ENCODE results near the gene PLXNA4. TPM values are rescaled to one million over a fixed set of nuclear protein-coding genes. Genes with fewer than 3 reads are reported as not detected.

PLXNA4 gene
- total RNA-seq, 1 experiment from 2014 or later, result not detected

GRCh38 chr7:132161533-132161915, 414.7 kb downstream of the PLXNA4 start (continued):
- TF ChIP-seq REST (IDR thresholded peaks at IDR 0.05; ENCODE audit: low read depth), result no peak
- no peak for TF ChIP-seq TCF7L2 (IDR thresholded peaks at IDR 0.05; ENCODE audit: borderline replicate concordance, extremely low read depth, insufficient read depth, insufficient read length)
- no peak for TF ChIP-seq CBX3 (IDR thresholded peaks at IDR 0.05; ENCODE audit: low read depth)
- TF ChIP-seq ZFX (IDR thresholded peaks at IDR 0.05), result no peak

- intact Hi-C loops (cut with micrococcal nuclease), result no loop called here
- Histone ChIP-seq H4K20me1 (ENCODE audit: insufficient read depth) (no peaks in the 10 kb centered on the region), H3K27ac (ENCODE audit: low read depth, low read length) (no peak overlapping the region), H3K79me2 (ENCODE audit: insufficient read depth, low read length) (no peaks in the 10 kb centered on the region), H3K9ac (ENCODE audit: low read length) (no peak overlapping the region), H3K4me2 (ENCODE audit: low read length) (no peak overlapping the region), H2AFZ (ENCODE audit: low read depth, low read length, poor library complexity, severe bottlenecking) (no peak overlapping the region), H3K4me1 (ENCODE audit: control insufficient read depth in 1 of 2, insufficient read depth in 2 of 2, low read length in 2 of 2) (no peaks in the 10 kb centered on the region), H3K9me2 (ENCODE audit: insufficient read depth) (no peaks in the 10 kb centered on the region), H3K27me3 (ENCODE audit: insufficient read depth, low read length) (peaks cover 63% of the 10 kb centered on the region), H3K9me3 (ENCODE audit: control insufficient read depth in 1 of 2, insufficient read depth in 1 of 2, low read depth in 1 of 2, low read length in 2 of 2) (no peaks in the 10 kb centered on the region), H3K36me3 (ENCODE audit: control insufficient read depth in 1 of 2, insufficient read depth in 2 of 2, low read length in 2 of 2) (no peaks in the 10 kb centered on the region), H3K4me3 (replicated peaks in 1 of 2; ENCODE audit: low read depth in 1 of 2, low read length in 2 of 2) (no peak overlapping the region)
- DNase-seq (ENCODE audit: low read depth, low spot score), result no peak
- RAD21 ChIA-PET (ENCODE audit: low non-redundant PET in 1 of 2, low total read pairs in 2 of 2, uncharacterized antibody in 2 of 2, unreplicated experiment in 2 of 2), result no interaction called here
- BruUV-seq (replicated peaks), result no TSS peak
- POLR2A ChIA-PET, result no interaction called here
- no peak for TF ChIP-seq SIN3A (IDR thresholded peaks at IDR 0.05; ENCODE audit: low read depth)
- no peak for TF ChIP-seq ATF3 (IDR thresholded peaks at IDR 0.05)
- TF ChIP-seq SRF (IDR thresholded peaks at IDR 0.05; ENCODE audit: low read depth), result no peak
- no peak for TF ChIP-seq EZH2 (IDR thresholded peaks at IDR 0.05)
- TF ChIP-seq JUND (IDR thresholded peaks at IDR 0.05), result no peak
- no peak for TF ChIP-seq YY1 (IDR thresholded peaks at IDR 0.05; ENCODE audit: extremely low read depth, insufficient replicate concordance, low read depth, low read length)
- CTCF ChIA-PET, result no interaction called here
- ATAC-seq, result no peak
These were observed 415.4 kb downstream of the PLXNA4 start for GRCh38 chr7:132160611-132161532.
